C4-2B (cell line): ENCODE results near the gene KIZ.

Experiments used
- H3K27ac ChIP-seq: fragments of 450-650 bp; 2 replicates; pipeline ENCODE4 v1.5.1; 2017
- ZFX ChIP-seq: fragments of 450-650 bp; IDR thresholded peaks from 2 replicates; pipeline ENCODE4 v1.6.1; 2017
- TF ChIP-seq, protein P1 (sequence below): fragments of 450-650 bp; conservative IDR thresholded peaks from 2 replicates; pipeline ENCODE4 v1.5.1; 2017; ENCODE audit warnings: mild to moderate bottlenecking

The KIZ gene

GRCh38 chr20:21133917-21134622 lies 8.2 kb downstream of the KIZ start:
- TF ChIP-seq ZFX, result no peak
- TF ChIP-seq, protein P1, sequence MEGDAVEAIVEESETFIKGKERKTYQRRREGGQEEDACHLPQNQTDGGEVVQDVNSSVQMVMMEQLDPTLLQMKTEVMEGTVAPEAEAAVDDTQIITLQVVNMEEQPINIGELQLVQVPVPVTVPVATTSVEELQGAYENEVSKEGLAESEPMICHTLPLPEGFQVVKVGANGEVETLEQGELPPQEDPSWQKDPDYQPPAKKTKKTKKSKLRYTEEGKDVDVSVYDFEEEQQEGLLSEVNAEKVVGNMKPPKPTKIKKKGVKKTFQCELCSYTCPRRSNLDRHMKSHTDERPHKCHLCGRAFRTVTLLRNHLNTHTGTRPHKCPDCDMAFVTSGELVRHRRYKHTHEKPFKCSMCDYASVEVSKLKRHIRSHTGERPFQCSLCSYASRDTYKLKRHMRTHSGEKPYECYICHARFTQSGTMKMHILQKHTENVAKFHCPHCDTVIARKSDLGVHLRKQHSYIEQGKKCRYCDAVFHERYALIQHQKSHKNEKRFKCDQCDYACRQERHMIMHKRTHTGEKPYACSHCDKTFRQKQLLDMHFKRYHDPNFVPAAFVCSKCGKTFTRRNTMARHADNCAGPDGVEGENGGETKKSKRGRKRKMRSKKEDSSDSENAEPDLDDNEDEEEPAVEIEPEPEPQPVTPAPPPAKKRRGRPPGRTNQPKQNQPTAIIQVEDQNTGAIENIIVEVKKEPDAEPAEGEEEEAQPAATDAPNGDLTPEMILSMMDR, result no peak
- no peak overlapping the region for H3K27ac ChIP-seq

GRCh38 chr20:21134883-21135493 lies 9.1 kb downstream of the KIZ start:
- H3K27ac ChIP-seq, result no peak overlapping the region
- TF ChIP-seq, protein P1, result no peak
- TF ChIP-seq ZFX, result no peak

- TF ChIP-seq, protein P1, result no peak
- TF ChIP-seq ZFX, result no peak
- no peak overlapping the region for H3K27ac ChIP-seq
These were observed 10.3 kb downstream of the KIZ start for GRCh38 chr20:21136015-21136732.

GRCh38 chr20:21137078-21137477 lies 11.2 kb downstream of the KIZ start:
- no peak overlapping the region for H3K27ac ChIP-seq
- TF ChIP-seq, protein P1, result no peak
- TF ChIP-seq ZFX, result no peak

DNA sequence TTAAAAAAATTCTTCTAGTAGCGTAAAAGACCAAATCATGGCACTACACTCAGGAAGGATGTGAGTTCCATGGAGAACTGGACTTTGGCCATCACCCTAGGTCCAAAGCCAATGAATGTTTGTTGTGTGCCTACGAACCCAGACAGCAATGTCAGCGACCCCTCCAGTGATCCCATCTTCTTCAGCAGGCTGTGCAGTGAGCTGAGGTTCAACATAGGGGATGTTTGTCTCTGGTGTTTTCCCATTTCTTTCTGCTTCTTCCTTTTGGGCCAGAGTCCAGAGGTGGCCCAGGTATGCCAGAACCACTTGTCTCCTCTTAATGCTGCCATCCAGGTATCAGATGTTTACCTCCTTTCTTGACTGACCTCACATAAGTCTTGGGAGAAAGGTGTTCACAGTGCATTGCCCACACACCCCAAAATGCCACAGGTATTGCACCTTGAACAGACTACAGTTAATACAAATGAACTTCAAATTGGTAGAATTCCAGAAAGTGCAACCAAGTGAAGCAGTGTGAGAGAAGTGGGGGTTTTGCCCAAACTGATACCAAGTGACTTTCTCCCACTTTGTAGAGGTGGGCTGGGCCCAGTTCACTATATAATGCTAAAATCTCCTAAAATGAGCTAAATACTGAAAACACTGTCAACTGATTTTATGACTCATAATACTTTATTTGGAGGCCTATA lies 14.1 kb downstream of the KIZ start:
- TF ChIP-seq, protein P1, result no peak
- TF ChIP-seq ZFX, result no peak
- no peak overlapping the region for H3K27ac ChIP-seq

GRCh38 chr20:21141825-21142224 lies 15.9 kb downstream of the KIZ start:
- TF ChIP-seq, protein P1, result no peak
- TF ChIP-seq ZFX, result no peak
- H3K27ac ChIP-seq, result no peak overlapping the region
